Stomach (tissue), 4 donors: ENCODE measurements around the gene TSNAXIP1.

Experiments used
- EP300 ChIP-seq: sonication (generic); formaldehyde crosslinking; IDR thresholded peaks from one replicate; pipeline ENCODE4 v1.6.1; 2017; ENCODE audit warnings: antibody characterized with exemption
- POLR2A ChIP-seq, 4 donors: fragments of 450-650 bp; IDR thresholded peaks; one replicate each; pipeline ENCODE4 v1.6.1; 2016; ENCODE audit warnings: antibody characterized with exemption in 4 of 4, control low read depth in 2 of 4, mild to moderate bottlenecking in 1 of 4, moderate library complexity in 1 of 4
- POLR2AphosphoS5 ChIP-seq, 3 donors: sonication (generic); formaldehyde crosslinking; IDR thresholded peaks; one replicate each; pipeline ENCODE4 v1.6.1; 2016; ENCODE audit warnings: antibody characterized with exemption in 3 of 3
- TF ChIP-seq, protein P1 (sequence below), 7 experiments: fragments of 450-650 bp in 4 of 7; fragments of 200-600 bp in 3 of 7; sonication (generic) in 3 of 7; IDR thresholded peaks; one replicate each; pipeline ENCODE4 v1.5.1; 2016 to 2019; ENCODE audit warnings: antibody characterized with exemption in 7 of 7, control low read depth in 2 of 7, mild to moderate bottlenecking in 1 of 7

DNA sequence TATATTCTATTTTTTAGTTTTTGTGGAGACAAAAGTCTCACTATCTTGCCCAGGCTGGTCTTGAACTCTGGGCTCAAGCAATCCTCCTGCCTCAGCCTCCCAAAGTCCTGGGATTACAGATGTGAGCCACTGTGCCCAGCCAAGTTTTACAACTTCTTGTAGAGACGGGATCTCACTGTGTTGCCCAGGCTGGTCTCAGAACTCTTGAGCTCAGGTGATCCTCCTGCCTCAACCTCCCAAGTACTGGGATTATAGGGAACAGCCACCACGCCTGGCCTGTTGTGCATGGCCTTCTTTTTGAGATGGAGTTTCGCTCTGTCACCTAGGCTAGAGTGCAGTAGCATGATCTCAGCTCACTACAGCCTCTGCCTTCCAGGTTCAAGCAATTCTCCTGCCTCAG, 47.0 kb downstream of the TSNAXIP1 start:
- TF ChIP-seq, protein P1, sequence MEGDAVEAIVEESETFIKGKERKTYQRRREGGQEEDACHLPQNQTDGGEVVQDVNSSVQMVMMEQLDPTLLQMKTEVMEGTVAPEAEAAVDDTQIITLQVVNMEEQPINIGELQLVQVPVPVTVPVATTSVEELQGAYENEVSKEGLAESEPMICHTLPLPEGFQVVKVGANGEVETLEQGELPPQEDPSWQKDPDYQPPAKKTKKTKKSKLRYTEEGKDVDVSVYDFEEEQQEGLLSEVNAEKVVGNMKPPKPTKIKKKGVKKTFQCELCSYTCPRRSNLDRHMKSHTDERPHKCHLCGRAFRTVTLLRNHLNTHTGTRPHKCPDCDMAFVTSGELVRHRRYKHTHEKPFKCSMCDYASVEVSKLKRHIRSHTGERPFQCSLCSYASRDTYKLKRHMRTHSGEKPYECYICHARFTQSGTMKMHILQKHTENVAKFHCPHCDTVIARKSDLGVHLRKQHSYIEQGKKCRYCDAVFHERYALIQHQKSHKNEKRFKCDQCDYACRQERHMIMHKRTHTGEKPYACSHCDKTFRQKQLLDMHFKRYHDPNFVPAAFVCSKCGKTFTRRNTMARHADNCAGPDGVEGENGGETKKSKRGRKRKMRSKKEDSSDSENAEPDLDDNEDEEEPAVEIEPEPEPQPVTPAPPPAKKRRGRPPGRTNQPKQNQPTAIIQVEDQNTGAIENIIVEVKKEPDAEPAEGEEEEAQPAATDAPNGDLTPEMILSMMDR (IDR thresholded peaks at IDR 0.05) = no peak
- TF ChIP-seq POLR2A (IDR thresholded peaks at IDR 0.05) = no peak
- no peak for TF ChIP-seq EP300
- no peak for TF ChIP-seq POLR2AphosphoS5 (IDR thresholded peaks at IDR 0.05)
